PFSK-1 (cell line): ENCODE results near the gene OR6X1.

Experiments
- FOXP2 ChIP-seq: optimal IDR thresholded peaks from 2 replicates; pipeline ENCODE3; 2011; ENCODE audit warnings: borderline replicate concordance, control low read depth, inconsistent platforms; ENCODE audit not compliant: insufficient read depth; ENCODE audit errors: extremely low read length, extremely low read depth
- POLR2AphosphoS5 ChIP-seq: IDR thresholded peaks from 2 replicates; pipeline ENCODE4 v1.6.1; 2012; ENCODE audit warnings: low read depth, mild to moderate bottlenecking, control low read depth, low read length, moderate library complexity
- REST ChIP-seq, 2 experiments: IDR thresholded peaks; 2 replicates each; pipeline versions ENCODE4 v1.6.1 to v1.8.0; 2011 to 2012; ENCODE audit warnings: low read depth in 2 of 2, low read length in 2 of 2, control low read depth in 1 of 2, inconsistent platforms in 1 of 2, mild to moderate bottlenecking in 1 of 2, moderate library complexity in 1 of 2; ENCODE audit not compliant: insufficient read depth in 1 of 2
- SIN3A ChIP-seq: IDR thresholded peaks from 2 replicates; pipeline ENCODE4 v1.6.1; 2012; ENCODE audit warnings: mild to moderate bottlenecking, low read length, moderate library complexity, borderline replicate concordance; ENCODE audit not compliant: insufficient read depth
- TAF1 ChIP-seq: IDR thresholded peaks from 2 replicates; pipeline ENCODE4 v1.6.1; 2012; ENCODE audit warnings: low read length, control low read depth, borderline replicate concordance; ENCODE audit not compliant: insufficient read depth

GRCh38 chr11:123775715-123776549 is 21.6 kb upstream of the OR6X1 start:
- TF ChIP-seq REST (IDR thresholded peaks at IDR 0.05; ENCODE audit: insufficient read depth in 1 of 2, low read depth in 2 of 2, low read length in 2 of 2) (no peak), TAF1 (no peak), POLR2AphosphoS5 (no peak), SIN3A (no peak), FOXP2 (no peak)
